AG08395 (cell line): Measurements from ENCODE around the gene PSMD1.

Source experiments
- DNase-seq: peaks from one replicate; pipeline ENCODE4 v3.0.0; 2012; ENCODE audit warnings: mixed read lengths, low spot score

Gene PSMD1

DNA sequence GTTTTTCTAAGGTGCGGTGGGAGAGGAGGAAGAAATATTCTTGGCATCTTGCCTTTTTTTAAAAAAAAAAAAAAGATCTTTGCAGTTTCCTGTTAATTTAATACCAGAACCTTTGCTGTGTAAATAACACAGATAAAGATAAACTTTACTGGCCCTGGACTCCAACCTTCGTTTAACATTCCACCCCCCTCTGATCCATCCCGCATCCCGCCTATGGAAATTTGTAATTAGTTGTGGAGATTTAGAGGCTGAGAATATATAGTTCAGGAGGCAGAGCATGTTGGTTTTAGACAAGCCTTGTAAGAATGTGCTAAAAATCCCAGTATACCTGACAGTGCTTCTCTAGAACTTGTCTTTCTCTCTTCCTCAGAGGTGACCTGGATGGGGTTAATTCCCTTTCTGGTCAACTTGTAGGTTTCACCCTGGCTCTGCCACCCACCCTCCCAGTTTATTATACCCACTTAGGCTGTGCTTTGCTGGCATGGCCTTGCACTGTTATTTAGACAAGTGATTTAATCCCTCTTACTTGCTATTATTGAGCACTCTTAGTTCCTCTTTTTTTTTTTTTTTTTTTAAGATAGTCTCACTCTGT lies 22.3 kb upstream of the PSMD1 start:
- DNase-seq, result no peak

DNA sequence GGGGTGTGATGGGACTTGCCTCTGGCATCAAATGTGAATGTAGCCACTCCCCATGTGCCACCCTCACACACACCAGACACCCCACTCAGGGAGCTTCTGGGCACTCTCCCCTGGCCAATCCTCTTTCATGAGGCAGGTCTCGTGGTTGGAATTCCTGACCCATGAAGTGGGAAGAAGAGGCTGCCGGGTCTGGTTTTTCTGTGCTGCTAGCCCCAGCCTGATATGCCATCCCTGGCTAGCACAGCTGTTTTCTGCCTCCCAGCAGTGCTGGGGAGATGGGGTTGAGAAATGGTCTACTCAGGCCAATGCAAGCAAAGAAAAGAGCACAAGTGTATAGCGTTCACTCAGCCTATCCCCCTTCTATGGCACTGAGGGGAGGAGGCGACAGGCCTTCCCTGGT lies 20.5 kb upstream of the PSMD1 start:
- DNase-seq, result no peak

GRCh38 chr2:231036578-231037106 lies 20.0 kb upstream of the PSMD1 start:
- DNase-seq, result no peak

GRCh38 chr2:231037202-231037730 lies 19.4 kb upstream of the PSMD1 start, which contains the start of gene C2orf72:
Gene C2orf72, plus strand, starts transcription at chr2:231037523. Its CDS starts 43 bp downstream, at chr2:231037566.
- no peak for DNase-seq

GRCh38 chr2:231037731-231038482 lies 18.8 kb upstream of the PSMD1 start:
- DNase-seq, result no peak

DNA sequence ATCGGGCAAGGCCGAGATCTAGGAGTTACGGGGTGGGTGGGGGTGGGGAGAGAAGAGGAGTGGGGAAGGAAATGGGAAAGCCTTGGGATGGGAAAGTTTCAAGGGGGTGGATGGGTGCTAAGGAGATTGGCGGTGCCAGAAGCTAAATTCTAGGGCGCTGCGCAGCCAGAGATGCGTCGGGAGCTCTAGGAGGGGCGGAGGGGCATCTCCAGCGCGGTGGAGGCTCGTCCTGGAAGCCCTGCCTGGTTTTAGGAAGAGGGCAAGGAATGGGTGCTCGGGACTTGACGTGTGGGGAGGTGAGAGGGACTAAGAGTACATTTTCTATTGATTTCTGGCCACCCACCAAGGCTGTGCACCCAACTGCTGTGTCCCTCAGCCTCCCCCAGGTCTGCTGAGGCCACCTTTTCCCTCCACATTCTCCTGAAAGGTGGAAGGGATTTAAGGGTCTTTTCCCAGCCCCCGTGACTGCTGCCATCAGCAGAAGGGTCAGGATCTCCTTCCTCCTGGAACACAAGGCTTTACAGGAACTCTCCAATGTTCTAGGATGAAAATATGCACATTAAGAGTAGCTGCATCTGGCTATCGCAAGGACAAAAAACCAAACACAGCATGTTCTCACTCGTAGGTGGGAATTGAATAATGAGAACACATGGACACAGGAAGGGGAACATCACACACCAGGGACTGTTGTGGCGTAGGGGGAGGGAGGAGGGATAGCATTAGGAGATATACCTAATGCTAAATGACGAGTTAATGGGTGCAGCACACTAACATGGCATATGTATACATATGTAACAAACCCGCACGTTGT lies 18.0 kb upstream of the PSMD1 start:
- no peak for DNase-seq

DNA sequence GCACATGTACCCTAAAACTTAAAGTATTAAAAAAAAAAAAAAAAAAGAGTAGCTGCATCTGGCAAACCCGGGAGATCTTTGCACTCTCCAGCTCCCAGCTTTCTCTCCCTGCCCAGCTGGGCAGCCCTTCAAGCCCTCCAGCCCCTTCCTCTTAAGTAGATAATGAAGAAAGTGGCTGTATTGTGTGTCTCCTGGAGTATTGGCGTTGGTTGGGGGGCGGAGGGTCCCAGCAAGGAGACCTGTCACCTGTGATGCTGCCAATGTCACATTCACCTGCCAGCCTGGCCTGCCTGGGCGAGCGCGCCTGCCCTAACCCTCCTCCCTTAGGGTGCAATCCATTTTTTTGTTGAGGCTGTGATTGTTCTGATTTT lies 17.4 kb upstream of the PSMD1 start:
- DNase-seq, result no peak

GRCh38 chr2:231039821-231040364 lies 16.8 kb upstream of the PSMD1 start:
- DNase-seq, result no peak

- no peak for DNase-seq
Observed at GRCh38 chr2:231041061-231041689, 15.5 kb upstream of the PSMD1 start.

- DNase-seq, result no peak
Observed at GRCh38 chr2:231043796-231044195, 12.9 kb upstream of the PSMD1 start.

- no peak for DNase-seq
Observed at GRCh38 chr2:231046916-231047273, 9.8 kb upstream of the PSMD1 start.

DNA sequence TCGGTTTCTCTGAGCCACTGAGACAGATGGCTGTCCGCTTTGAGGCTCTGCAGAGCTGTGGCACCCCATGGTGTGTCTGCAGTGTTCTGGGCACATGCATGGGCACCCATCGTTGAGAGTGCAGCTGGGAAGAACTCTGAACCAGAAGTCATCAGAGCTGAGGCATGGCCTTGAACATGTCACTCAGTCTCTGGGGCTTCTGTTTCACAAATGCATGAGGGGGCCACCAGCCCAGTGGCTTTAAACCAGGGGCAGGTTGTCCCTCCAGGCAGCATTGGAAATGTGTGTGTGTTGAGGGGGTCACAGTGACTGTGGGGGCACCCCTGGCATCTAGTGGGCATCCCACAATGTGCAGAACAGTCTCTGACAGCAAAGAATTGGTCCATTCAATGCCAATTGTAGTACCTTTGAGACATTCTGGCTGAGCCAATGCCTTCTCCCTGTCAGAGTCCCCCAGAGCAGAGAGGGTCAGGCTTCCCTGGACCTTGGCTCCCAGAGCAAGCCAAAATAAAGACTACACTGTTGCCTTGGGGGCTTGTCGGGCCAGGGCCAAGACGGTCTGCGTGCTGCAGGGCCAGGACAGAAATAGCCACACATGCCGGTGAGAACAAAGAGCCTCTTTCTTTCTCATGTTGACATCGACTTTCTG lies 9.3 kb upstream of the PSMD1 start:
- DNase-seq, result no peak

DNA sequence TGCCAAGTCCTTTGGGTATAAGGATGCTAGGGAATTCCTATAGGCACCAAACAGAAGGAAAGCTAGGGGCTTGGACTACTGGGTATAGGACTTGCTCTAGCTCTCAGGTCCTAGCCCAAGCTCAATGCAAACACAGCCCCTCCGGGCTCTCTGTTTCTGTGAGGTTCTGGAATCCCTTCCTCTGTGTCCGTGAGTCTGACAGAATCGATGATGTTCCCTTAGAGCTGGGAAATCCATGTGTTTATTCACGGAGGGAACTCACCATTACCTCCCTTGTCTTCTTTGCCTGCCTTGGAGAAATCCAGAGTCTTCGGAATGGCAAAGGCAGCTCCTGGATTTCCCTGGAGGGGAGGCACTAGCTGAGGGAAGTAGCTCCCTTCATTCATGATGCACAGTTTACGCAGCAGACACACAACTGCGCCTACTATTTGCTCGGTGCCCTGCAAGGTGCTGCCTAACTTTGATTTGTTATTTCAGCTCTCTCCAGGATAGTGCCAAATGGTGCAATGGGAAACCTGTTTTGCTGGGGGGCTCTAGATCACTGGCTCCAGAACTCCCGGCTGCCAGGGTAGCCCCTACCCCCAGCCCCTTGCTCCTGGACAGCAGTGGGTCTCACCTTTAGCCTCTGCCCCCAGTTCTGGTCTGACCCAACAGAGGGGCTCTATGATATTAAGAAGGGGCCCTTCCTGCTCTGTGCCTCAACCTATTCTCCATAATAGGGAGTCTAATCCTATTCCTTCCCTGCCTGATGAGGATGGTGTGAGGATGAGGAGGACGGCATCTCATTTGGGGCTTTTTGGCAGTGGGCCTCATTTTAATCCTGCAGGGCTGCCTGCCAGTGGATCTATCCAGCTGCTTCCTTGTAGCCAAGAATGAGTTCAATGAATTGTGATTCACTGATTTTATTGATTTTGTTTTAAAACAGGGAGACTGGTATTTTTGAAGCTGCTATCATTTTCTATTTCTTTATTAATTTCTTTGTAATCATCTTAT lies 8.4 kb upstream of the PSMD1 start:
- DNase-seq, result no peak

DNA sequence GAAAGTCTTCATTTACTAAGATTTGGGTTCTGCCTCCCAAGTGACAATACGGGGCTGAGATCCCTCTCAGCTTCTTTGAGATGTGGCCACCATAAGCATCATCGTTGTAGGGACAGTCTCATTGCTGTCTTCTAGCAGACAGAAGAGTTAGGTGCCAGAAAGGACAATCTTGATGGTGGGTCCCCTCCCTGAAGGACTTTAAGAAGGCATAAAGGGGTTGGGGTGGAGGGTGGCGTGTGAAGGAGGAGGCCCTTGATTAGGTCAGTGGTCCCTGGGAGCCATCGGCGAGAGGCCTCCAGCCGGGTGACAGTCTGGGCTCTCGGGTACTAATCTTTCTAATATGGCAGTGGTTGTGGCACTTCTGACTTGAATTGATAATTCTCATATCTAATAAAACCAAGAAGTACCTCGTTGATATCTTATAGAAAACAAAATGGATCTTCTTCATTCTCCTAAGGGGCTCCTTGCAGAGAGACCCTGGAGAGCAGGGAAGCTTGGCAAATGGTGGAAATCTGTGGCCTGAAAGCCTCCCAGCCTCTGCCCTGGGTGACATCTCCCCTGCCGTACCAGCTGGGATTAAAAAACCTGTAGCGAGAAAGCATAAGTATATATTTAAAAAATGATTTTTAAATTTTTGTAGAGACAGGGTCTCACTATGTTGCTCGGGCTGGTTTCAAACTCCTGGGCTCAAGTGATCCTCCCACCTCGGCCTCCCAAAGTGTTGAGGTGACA lies 7.2 kb upstream of the PSMD1 start:
- no peak for DNase-seq

DNA sequence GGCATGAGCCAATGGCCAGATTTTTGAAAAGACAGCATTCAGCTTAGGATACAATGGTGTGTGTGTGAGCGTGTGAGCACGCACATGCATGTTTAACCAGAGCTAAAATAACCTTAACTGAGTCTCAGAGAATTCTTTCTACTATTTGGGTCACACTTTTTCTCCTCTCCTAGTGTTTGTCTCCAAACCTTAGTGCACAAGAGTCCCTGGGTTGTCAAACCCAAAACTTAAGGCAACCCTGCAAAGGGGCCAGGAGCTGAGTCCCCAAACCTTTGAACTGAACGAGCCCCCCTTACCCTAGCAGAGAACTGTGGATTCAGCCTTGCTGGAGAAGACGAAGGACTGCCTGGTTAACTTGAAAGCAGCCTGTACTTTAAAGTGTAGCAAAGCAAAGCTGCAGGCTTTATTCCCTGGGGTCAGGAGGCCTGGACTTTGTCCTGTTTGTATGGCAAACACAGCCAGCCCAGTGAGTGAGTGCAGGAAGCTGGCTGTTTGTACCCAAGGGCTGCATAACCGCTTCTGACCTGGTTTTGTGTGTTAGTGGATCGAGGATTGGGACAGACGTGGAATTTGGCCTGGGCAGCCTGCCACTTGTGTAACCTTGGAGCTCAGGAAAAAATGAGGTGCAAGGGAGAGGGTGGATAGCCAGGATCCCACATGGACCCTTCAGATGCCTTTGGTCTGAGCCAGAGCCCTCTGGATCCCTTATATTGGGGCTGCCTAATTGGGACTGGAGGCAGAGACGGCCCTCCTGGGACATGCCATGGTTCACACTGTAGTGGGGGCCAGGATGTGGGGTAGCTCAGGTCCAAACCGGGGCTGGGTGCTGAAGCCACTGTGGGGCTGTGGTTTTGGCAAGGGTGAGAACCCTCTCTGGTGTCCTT lies 6.4 kb upstream of the PSMD1 start:
- no peak for DNase-seq

GRCh38 chr2:231051116-231051515 lies 5.6 kb upstream of the PSMD1 start:
- DNase-seq, result no peak

DNA sequence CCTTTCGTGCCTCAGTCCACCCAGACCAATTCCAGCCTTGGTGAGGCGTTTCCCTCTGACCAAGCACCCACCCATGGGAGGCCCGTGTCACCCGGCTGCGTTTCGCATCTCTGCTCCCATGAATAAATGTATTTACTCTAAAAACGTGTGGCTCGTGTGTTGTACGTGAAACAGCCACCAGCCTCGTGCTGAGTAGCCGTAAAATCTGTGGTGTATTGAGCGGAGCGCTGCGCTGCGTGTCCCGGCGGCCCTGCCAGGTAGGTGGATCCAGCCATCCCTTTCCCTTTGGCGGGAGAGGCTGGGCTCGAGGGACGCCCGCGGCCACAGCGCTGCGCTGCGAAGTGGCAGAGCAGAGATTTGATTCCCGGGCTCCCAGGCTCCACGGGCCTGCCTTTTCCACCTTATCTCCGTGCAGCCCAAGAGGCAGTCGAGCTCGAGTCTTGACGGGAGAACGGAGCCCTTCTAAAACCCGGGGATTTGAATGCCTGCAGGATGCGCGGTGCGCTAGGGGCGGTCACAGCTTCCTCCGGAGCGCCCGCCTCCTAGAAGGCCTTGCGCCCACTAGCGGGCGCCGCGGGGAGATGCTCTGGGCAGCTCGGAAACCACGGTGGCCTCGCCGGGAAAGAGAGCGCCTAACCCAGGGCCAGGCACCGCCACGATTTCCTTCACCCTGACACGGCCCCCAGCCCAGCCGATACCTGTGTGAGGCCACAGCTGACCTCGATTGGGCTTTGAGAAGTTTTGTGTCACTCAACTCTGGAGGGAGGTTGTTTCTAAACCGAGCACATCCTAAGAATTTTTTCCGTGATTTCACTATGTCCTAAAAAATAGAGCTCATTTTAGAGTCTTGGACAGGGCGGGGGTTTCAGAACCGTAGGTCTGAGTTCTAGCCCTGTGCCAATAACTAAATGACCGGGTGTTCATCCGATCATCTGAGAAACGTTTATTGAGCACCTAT lies 3.9 kb upstream of the PSMD1 start:
- DNase-seq, result peak; percentile 86
